DMS79 (cell line): ENCODE results near the gene TYMP.
A peak's percentile ranks its signal among the peaks of the same experiment; 100 is the strongest.

Experiments used
- DNase-seq: peaks from one replicate; lab custom pipeline; 2025; lab: John Stamatoyannopoulos, UW

TYMP gene

DNA sequence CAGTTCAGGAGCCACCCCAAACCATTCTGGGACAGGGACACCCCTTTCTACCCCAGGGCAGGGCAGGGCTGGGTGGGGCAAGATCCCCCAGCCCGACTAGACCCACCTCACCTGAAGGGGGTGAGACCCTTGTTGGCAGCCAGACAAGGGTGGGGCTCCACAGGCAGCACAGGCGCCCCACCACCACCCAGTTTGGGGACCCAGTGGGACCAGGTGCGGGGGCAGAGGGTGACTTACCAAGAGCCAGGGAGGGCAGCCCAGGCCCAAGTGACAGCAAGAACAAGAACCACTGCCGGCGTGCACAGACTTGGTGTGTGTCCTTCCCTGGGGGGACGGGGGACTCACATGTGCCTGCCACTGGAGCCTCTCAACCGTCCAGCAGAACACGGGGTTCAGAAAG lies 46.3 kb downstream of the TYMP start:
- DNase-seq = no peak

DNA sequence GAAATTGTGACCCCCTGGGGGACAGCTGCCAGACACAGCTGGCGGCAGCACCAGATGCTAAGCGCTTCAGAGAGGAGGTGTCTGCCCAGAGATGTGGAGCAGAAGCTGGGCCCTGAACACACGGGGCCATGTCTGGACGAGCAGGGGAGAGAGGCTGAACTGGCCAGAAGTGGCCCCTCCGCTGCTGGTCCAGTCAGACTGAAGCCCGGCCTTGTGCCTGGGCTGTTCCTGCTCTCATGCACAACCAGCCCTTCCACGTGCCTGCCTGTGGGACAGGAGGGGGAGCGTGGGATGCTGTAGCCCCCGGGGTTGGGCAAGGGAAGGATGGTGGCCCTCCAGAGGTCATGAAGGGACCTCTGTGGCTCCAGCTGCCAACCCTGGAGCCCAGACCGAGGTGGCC lies 46.7 kb downstream of the TYMP start:
- no peak for DNase-seq

DNA sequence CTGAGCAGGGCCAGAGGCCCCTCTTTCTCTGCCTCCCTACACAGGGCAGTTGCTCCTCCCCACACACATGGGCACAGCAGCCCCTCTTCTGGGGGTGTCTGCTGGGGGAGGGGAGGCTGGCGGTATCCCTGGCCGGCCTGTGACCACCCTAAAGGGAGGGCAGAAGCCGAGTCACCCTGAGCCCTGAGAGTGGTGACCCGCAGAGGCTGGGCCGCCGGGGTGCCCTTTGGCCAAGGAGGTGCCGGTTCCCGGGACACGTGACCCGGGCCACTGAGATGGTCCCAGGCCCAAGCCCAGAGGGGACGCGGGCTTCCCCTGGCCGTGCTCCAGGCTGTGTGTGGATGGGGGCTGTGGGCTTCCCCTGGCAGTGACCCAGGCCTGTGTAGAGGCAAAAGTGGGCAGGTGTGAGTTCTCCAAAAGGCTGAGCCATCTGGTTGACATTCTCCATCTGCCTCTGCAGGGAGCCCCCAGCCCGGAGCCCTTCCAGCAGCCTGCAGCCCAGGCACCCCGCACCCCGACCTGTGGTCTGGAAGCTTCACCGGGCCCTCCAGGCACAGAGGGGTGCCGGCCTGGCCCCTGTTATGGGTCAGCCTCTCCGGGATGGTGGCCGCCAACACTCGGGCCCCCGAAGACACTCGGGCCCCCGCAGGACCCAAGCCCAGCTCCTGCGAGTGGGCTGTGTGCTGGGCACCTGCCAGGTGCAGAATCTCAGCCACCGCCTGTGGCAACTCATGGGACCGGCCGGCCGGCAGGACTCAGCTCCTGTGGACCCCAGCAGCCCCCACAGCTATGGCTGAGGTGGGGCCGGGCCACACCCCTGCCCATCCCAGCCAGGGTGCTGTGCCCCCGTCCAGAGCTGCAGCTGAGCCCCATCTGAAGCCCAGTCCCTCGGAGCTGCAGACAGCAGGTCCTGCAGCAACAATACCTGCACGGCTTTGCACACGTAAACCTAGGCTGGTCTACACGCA lies 47.4 kb downstream of the TYMP start:
- DNase-seq = no peak

- DNase-seq = no peak
Measured at GRCh38 chr22:50481440-50482106, 48.2 kb downstream of the TYMP start, which contains the start of gene ADM2. ADM2 (plus strand) TSS chr22:50481543; CDS start chr22:50481848, 305 bp downstream.

GRCh38 chr22:50481045-50481439 lies 48.8 kb downstream of the TYMP start:
- DNase-seq = no peak

DNA sequence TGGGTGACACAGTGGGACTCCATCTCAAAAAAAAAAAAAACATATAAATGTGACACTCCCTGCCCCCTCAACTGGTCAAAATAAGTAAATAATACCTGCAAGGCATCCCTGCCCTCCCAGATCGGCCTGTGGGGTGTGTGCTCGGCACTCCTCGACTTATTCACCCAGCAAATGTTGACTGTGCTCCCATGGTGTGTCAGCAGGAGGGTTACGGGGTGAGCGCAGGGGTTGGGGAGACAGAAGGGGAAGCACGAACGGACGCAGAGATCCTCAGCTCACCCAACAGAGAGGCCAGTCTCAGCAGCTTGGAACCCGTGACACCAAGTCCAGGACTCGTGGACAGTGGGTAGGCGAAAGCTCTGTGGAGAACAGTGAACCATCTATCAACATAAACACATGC lies 50.1 kb downstream of the TYMP start:
- no peak for DNase-seq

- no peak for DNase-seq
Measured at GRCh38 chr22:50477923-50478322, 51.9 kb downstream of the TYMP start.

- DNase-seq = peak; percentile 27
Measured at GRCh38 chr22:50476868-50477267, 52.9 kb downstream of the TYMP start.
